ENCODE data around the gene PREX1.

DNA sequence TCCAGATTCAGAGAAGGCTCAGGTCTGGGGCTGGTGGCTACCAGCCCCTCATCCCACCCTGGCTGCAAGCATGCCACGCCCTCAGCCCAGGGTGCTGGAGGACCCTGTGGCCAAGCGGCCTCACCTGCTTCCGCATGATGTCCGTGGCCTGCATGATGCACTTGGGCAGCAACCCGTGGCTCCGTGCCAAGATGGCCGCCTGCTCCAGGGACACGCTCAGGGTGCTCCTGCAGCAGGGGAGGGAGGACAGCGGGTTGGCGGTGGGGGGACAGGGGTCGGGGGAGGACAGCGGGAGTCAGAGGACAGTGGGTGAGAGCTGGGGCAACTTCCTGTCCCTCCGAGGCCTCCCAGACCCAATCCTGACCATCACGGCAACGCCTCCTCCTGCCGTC, 200.1 kb downstream of the PREX1 start:
- TF ChIP-seq, protein P1, sequence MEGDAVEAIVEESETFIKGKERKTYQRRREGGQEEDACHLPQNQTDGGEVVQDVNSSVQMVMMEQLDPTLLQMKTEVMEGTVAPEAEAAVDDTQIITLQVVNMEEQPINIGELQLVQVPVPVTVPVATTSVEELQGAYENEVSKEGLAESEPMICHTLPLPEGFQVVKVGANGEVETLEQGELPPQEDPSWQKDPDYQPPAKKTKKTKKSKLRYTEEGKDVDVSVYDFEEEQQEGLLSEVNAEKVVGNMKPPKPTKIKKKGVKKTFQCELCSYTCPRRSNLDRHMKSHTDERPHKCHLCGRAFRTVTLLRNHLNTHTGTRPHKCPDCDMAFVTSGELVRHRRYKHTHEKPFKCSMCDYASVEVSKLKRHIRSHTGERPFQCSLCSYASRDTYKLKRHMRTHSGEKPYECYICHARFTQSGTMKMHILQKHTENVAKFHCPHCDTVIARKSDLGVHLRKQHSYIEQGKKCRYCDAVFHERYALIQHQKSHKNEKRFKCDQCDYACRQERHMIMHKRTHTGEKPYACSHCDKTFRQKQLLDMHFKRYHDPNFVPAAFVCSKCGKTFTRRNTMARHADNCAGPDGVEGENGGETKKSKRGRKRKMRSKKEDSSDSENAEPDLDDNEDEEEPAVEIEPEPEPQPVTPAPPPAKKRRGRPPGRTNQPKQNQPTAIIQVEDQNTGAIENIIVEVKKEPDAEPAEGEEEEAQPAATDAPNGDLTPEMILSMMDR (IDR thresholded peaks at IDR 0.05): no peak
- no peak for TF ChIP-seq POLR2A (IDR thresholded peaks at IDR 0.05)

All from ovary (tissue), 3 donors.